Measurements from ENCODE around the gene ATP8A2.

DNA sequence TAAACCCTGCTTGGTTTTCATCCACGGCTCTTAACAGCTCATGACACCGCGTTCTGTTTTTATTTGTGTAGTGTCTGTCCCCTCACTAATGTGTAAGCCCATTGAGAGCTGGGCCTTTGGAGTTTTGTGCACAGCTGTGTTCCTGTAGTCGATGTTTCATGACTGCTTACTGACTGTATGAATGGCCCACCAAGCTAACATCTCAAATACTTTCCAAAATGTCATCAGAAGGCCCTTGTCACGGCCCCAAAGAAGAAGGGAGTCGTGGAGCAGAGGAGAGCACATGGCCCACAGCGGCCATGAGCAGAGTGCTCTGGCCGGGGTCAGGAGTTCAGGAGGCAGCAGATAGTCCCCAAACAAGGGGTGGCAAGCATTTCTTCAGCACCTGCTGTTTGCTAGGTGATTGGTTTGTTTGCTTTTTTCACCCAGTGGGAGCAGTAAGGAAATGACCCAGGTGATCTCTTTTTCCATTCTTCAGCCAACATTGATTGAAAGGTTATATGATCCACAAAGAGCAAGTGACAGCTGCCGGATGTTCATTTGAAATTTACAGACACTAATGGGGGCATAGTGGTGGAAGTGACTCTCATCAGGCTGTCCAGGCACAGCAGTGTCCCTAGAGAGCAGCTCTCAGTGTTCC, 315.2 kb downstream of the ATP8A2 start:
- TF ChIP-seq, protein P1, sequence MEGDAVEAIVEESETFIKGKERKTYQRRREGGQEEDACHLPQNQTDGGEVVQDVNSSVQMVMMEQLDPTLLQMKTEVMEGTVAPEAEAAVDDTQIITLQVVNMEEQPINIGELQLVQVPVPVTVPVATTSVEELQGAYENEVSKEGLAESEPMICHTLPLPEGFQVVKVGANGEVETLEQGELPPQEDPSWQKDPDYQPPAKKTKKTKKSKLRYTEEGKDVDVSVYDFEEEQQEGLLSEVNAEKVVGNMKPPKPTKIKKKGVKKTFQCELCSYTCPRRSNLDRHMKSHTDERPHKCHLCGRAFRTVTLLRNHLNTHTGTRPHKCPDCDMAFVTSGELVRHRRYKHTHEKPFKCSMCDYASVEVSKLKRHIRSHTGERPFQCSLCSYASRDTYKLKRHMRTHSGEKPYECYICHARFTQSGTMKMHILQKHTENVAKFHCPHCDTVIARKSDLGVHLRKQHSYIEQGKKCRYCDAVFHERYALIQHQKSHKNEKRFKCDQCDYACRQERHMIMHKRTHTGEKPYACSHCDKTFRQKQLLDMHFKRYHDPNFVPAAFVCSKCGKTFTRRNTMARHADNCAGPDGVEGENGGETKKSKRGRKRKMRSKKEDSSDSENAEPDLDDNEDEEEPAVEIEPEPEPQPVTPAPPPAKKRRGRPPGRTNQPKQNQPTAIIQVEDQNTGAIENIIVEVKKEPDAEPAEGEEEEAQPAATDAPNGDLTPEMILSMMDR (IDR thresholded peaks at IDR 0.05 in 4 of 5, conservative IDR thresholded peaks at IDR 0.05 in 1 of 5) = no peak
- no peak for TF ChIP-seq POLR2A (IDR thresholded peaks at IDR 0.05)
